Renal cortical epithelial cell (primary cell): ENCODE measurements around the gene KNSTRN. TPM values are rescaled to one million over a fixed set of nuclear protein-coding genes. Genes with fewer than 3 reads are reported as not detected.

Source experiments
- total RNA-seq: library from RNA; depleted of rRNA; stranded (reverse); fragments of >200 nt; gene quantifications from 2 replicates; pipeline ENCODE4 v1.2.3, GENCODE V29; 2014

The KNSTRN gene
- total RNA-seq, 1 donor from 2014 or later = 34.2 TPM

Other genes starting within 250 kb of the KNSTRN start
- gene BUB1B, start 221.7 kb upstream of the KNSTRN start, total RNA-seq = 1.8 and 11.6 TPM in 2 replicates
- gene PAK6, start 143.7 kb upstream of the KNSTRN start, total RNA-seq = 3.4 and 6.1 TPM in 2 replicates
- 0.05 TPM in 1 of 2 replicates, not detected in the other for gene ANKRD63, start 99.7 kb upstream of the KNSTRN start, total RNA-seq
- gene PLCB2, start 74.8 kb upstream of the KNSTRN start, total RNA-seq = 0.52 TPM in 1 of 2 replicates, not detected in the other
- 11.5 and 13.5 TPM in 2 replicates for gene INAFM2, start 59.0 kb upstream of the KNSTRN start, total RNA-seq
- 59.2 and 165 TPM in 2 replicates for gene CCDC9B, start 41.8 kb upstream of the KNSTRN start, total RNA-seq
- not detected in 2 replicates for gene PHGR1, start 31.7 kb upstream of the KNSTRN start, total RNA-seq
- 0.17 and 0.25 TPM in 2 replicates for gene DISP2, start 24.5 kb upstream of the KNSTRN start, total RNA-seq
- gene IVD, start 23.1 kb downstream of the KNSTRN start, total RNA-seq = 37.5 and 68.8 TPM in 2 replicates
- gene BAHD1, start 58.2 kb downstream of the KNSTRN start, total RNA-seq = 6.8 and 17.5 TPM in 2 replicates
- gene CHST14, start 88.3 kb downstream of the KNSTRN start, total RNA-seq = 5.2 and 18.5 TPM in 2 replicates
- gene CCDC32, start 182.3 kb downstream of the KNSTRN start, total RNA-seq = 25.6 and 29.2 TPM in 2 replicates
- gene RPUSD2, start 186.6 kb downstream of the KNSTRN start, total RNA-seq = 12.7 and 17.7 TPM in 2 replicates
- gene KNL1, start 211.5 kb downstream of the KNSTRN start, total RNA-seq = 0.80 and 9.9 TPM in 2 replicates